COLO668 (cell line): Measurements from ENCODE around the gene ADAMTSL2.
"Not testable (repeated sequence)": the region's sequence is repeated elsewhere in the genome, so short reads cannot be mapped to it uniquely, and the experiment has no call there.

Experiments
- DNase-seq: peaks from one replicate; lab custom pipeline; 2025; ENCODE audit not compliant: unreplicated experiment; lab: John Stamatoyannopoulos, UW

The ADAMTSL2 gene

DNA sequence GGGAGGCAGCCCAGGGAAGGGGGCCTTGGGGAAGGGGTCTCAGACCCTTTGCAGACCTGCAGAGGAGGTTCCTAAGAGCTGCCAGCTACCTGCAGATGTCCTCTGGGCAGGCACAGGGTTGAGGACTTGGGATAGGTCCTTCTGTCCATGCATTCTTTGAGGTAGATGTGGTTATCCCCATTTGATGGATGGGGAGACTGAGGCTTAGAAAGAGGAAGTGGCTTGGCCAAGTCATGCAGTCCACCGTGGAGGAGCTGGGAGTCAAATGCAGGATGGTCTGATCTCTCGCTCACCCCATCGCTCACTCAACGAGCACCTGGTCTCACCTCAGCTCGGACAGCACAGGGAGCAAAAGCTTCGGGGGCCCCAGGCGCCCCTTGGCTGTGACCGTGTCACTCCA is 20.2 kb downstream of the ADAMTSL2 start:
- DNase-seq = no peak

DNA sequence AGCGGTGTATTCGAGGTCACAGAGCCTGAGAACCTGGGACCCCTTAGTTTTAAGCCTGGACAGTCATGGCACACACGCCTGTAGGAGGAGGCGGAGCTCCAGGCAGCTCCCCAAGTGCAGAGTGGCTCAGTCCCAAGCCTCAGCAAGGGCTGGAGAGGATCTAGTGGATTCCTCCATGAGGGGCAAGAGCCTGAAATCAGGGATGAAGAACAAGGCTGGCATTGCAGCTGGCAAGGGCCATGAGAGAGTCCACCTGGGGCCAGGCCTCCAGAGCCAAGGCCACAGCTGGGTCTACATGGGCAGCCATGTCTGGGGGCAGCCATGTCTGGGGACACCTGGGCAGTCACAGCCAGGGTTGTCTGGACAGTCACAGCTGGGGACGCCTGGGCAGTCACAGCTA is 21.9 kb downstream of the ADAMTSL2 start:
- no peak for DNase-seq

DNA sequence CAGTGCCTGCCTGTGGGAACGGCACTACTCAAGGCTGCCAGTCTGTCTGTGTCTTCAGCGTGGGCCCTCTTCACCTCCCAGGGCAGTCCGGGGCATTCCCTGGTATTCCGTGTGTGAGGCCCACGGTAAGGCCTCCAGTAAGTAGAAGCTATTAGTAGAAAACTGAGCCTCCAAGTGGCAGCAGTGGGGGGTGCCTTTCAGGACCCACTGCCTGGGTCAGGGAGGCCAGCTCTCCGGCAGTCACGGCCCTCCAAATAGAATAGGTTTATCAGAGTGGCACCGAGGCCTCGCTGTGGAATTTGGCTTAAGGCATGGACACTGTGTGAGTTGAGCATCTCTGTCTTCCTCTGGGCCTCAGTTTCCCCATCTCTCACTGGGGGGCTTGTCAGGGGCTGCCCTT is 23.1 kb downstream of the ADAMTSL2 start:
- DNase-seq = no peak

DNA sequence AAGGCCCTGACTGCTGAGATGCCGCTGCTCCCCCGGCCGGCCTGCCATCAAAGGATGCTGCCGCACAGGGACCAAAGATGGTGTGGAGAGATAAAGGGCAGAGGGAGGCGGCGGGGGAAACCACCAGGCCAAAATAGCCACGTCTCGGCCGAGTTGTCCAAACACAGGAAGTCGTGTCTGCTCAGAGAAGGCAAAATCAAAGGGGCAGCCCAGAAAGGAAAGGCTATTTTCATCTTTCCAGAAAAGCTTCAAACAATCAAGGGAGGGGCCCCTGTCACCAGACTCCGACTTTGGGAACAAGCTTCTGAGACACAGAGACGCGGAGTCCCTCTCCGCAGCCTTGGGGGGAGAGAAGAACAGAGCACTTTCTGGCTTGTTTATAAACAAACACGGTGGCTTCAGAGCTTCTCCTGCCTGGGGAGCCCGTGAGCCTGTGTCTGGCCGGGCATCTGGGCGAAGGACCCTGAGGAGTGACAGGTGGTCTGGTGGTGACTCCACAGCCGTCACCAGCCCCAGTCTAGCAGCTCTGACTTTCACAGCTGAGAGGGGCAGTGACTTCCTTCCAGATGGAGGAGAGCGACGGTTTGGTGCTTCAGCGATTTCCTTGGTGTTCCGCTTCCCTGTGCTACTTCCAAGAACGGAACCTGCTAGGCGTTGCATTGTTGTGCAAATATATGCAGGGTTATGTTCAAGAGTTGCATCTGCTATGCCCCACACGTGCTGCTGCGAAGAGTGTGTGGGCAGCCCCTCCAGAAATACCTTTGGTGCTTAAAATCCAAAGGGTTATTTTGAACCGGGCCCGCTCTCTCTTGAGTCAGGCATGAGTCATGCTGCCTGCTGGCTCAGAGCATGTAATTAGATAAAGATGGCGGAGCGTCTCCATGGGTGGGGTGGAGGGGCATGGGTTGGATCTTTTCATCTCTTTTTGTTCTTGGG is 24.0 kb downstream of the ADAMTSL2 start:
- no peak for DNase-seq

DNA sequence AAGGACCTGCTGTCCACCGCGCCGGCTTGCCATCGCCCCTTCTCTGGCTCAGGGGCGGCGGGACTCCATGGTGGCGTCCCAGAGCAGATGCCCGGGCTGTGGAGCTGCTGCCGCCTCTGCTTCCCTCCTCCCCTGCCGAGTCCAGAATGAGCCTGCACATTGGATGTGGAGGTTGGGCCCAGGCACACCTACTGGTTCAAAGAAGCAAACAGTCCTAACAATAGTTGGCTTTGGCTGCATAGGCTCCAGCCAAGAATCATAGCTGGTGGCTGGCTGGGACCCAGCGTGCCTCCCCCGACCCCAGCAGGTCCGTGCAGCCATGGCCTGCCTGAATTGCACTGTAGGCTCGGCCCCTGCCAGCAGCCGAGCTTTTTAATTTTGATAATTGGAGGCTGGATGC is 25.8 kb downstream of the ADAMTSL2 start:
- DNase-seq = no peak

DNA sequence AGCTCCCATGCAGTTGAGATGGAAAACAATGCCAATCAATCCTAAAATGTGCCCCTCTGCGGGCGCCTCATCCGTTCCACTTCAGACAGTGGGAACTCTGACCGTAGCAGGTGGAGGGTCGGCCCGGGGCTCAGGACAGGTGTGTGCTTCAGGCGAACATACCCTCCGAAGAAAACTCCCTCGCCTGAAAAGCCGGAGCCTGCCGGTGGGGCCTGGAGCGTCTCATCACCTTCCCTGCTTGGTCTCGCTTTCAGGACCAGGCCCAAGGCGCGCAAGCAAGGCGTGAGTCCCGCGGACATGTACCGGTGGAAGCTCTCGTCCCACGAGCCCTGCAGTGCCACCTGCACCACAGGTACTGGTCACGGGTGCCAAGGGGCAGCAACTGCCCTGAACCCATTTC is 26.4 kb downstream of the ADAMTSL2 start:
- no peak for DNase-seq

DNA sequence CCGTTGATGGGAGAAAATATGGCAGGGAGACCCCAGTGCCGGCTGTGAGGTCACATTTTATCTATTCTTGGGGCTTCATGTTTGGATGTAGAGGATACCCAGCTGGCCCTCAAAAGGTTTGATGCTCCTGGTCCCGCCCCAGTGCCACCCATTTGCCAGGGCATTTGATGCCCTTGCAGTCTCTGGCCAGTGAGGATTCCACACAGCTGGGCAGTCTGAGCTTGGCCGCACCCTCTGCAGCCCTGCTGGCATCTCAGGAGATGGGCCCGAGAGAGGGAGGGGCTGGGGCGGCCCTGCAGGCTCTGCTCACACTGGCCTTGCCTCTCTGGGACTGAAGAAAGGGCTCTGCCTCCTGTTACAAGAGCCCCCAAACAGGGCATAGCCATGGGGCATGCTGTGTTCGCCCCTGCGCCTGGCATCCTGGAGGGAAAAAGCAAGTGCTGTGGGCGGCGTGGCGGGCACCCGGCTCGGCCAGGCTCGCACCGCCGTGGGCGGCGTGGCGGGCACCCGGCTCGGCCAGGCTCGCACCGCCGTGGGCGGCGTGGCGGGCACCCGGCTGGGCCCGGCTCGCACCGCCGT is 27.6 kb downstream of the ADAMTSL2 start:
- DNase-seq = no peak

DNA sequence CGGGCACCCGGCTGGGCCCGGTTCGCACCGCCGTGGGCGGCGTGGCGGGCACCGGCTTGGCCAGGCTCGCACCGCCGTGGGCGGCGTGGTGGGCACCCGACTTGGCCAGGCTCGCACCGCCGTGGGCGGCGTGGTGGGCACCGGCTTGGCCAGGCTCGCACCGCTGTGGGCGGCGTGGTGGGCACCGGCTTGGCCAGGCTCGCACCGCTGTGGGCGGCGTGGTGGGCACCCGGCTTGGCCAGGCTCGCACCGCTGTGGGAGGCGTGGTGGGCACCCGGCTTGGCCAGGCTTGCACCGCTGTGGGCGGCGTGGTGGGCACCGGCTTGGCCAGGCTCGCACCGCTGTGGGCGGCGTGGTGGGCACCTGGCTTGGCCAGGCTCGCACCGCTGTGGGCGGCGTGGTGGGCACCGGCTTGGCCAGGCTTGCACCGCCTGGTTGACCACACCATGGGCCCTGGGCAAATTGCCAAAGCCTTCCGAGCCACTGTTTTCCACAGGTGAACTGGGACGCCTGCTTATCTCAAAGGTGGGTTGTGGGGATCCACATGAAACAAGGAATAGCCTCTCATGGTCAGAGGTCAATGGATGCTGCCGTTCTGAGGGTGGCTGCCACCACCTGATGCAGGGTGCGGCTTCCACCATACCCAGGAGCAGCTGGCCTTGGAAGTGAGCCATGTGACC is 28.2 kb downstream of the ADAMTSL2 start:
- no peak for DNase-seq

DNA sequence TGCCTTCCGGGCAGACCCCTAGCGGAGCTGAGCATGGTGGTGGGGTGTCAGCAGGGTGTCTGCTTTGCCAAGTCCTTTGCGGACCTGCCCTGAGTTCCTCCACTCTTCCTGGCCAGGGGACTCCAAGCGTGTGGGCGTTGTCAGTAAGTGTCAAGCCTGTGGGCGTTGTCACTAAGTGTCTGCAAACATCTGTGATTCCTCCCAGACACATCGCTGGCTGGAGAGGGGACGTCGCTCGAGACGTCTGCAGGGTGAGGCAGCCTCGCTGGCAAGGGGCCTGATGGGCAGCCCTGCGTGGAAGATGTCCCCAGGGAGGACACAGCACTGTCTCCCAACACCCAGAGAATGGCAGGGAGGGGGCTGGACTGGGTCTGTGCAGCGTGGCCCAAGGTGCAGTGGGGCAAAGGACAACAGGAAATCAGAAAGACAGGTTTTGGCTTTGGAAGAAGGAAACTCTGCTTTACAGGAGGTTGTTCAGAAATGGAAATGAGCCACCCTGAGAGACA is 28.8 kb downstream of the ADAMTSL2 start:
- no peak for DNase-seq

DNA sequence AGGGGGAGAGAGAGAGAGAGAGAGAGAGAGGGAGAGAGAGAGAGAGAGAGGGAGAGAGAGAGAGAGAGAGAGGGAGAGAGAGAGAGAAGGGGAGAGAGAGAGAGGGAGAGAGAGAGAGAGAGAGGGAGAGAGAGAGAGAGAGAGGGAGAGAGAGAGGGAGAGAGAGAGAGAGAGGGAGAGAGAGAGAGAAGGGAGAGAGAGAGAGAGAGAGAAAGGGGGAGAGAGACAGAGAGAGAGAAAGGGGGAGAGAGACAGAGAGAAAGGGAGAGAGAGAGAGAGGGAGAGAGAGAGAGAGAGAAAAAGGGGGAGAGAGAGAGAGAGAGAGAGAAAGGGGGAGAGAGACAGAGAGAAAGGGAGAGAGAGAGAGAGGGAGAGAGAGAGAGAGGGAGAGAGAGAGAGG is 29.3 kb downstream of the ADAMTSL2 start:
- not testable (repeated sequence) for DNase-seq

DNA sequence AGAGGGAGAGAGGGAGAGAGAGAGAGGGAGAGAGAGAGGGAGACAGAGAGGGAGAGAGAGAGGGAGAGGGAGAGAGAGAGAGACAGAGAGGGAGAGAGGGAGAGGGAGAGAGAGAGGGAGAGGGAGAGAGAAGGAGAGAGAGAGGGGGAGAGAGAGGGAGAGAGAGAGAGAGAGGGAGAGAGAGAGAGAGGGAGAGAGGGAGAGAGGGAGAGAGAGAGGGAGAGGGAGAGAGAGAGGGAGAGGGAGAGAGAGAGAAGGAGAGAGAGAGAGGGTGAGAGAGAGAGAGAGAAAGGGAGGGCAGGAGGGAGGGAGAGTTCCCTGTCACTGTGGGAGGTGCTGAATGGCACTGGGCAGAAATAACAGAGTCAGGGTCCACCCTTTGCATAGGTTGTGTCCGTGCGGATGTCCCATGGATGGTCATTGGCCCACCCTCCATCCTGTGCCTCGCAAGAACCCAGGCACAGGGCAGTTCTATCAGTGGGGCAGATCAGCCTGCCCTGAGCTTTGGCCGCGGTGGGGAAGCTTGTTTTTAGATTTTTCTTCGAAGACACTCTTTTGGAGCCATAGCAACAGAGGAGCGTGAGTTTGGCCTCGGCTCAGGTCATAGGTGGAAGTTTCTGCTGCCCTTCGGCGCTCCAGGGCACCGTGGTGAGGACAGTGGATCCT is 30.1 kb downstream of the ADAMTSL2 start:
- DNase-seq = no peak

DNA sequence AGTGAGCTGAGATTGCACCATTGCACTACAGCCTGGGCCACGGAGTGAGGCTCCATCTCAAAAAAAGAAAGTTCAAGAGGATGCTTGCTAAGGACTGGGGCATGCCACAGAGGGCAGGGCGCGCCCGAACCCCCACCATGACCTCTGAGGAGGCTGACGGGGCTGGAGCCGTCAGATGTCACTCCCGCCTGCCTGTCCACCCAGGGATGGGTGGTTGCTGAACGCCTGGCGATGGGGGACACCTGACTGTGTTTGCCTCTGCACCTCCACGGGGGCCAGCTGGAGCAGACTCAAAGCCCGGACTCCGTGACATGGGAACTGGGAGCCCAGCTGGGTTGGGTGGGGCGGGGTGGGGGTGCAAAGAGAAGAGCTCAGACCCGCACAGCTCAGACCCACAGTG is 31.9 kb downstream of the ADAMTSL2 start:
- DNase-seq = no peak

DNA sequence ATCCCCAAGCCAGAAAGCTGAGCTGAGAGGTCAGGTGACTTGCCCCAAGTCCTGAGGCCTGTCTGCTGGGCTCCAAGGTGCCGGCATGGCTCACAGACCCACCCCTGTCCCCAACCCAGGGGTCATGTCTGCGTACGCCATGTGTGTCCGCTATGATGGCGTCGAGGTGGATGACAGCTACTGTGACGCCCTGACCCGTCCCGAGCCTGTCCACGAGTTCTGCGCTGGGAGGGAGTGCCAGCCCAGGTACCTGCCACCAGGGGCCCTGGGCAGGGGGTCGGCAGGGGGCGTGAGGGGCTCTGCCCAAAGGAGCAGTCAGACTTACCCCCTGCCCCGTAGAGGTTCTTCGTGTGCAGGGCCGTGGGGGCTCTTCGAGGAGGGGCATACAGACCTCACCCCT is 32.3 kb downstream of the ADAMTSL2 start:
- DNase-seq = no peak

DNA sequence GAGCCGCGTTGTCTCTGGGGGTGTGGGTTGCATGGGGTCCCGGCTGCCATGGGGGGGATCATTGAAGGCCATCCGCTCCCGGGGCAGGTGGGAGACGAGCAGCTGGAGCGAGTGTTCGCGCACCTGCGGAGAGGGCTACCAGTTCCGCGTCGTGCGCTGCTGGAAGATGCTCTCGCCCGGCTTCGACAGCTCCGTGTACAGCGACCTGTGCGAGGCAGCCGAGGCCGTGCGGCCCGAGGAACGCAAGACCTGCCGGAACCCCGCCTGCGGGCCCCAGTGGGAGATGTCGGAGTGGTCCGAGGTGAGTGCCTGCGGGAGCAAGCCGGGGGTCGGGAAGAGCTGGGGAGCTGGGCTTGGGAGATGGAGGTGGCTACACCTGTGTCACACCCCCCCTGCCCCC is 33.7 kb downstream of the ADAMTSL2 start:
- DNase-seq = no peak

DNA sequence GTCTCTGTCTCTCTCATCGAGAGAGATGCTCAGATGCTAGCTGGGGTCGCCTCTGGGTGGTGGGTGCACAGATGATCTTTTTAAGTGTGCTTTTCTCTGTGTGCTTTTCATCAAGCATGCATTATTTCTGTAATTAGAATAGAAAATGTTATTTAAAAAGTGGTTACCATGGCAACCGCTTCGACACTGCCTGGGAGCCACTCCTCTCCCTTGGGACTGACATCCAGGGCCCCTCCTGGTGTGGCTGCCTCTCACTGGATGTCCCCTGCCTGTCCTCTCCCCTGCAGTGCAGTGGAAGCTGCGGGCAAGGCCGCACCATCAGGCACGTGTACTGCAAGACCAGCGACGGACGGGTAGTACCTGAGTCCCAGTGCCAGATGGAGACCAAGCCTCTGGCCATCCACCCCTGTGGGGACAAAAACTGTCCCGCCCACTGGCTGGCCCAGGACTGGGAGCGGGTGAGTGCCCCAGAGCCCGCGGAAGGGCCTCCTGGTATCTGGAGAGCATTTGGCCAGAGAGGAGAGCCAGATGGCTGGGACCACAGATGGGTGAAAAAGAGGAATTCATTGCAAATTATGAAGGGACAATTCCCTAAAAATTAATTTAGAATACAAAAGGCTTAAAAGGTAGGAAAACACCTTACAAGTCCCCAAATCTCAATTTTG is 34.7 kb downstream of the ADAMTSL2 start:
- DNase-seq = no peak

DNA sequence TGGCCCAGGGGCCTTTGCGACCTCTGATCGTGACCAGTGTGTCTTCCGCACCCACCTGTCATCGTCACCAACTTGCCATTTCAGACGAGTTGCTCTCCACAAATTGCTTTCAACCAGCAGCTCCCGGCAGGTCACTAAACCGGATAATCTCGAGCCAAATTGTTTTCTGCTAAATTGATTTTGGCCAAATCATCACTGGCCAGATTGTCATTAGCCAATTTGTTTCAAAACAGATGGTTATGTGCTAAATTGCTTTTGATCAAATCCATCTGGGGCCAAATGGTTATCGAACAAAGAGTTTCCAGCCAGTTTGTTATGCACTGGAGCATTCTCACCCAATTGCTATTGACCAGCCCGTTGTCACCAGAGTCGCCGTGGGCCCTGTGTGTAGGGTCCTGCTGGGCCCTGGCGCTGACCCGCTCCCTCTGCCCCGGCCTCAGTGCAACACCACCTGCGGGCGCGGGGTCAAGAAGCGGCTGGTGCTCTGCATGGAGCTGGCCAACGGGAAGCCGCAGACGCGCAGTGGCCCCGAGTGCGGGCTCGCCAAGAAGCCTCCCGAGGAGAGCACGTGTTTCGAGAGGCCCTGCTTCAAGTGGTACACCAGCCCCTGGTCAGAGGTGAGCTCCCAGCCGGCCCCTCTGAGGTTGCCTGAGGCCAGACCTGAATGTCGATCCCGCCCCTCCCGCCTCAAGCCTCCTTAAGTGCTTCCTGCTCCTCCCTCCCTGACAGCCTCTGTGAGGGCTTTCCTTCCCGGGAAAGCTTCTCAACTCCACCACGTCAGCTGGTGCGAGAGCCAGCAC is 35.6 kb downstream of the ADAMTSL2 start:
- no peak for DNase-seq

DNA sequence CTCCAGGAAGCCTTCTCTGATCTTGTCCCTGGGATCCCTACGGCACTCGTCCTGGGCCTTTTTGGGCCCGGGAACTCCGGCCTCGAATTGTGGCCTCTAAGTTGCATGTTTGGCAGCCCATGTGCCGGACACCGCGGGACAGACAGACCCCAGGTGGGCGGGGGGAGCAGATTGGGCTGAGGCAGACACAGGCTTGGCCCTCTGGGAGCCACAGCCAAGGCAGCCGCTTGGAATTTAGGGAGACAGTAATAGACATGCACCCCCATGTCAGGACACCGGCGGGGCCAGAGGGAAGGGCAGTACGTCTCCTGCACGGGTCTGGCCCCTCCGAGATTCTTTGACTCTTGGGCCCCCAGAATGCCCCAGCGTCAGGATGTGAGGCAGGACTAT is 36.2 kb downstream of the ADAMTSL2 start:
- DNase-seq = no peak

DNA sequence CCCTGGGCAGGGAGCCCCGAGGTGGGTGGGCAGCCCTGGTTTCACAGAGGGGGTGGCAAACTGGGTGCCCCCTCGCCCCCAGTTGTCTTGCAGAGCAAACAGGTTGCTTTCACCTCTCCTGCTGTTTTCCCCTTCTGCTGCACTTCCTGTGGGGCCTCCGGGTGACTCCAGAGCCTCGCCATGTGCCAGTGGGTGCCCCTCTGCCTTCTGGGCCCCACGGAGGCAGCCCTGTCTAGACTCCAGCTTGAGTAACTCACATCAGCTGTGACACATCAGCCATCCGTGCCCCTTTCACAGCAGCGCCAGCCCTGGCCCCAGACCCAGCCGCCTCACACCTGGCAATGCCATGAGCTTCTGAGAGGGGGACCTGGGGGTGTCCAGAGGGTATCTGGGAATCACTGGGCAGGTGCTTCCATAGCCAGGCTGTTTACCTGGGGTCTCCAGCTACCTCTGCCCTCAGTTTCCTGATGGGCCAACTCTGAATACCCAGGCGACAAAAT is 36.9 kb downstream of the ADAMTSL2 start:
- no peak for DNase-seq

DNA sequence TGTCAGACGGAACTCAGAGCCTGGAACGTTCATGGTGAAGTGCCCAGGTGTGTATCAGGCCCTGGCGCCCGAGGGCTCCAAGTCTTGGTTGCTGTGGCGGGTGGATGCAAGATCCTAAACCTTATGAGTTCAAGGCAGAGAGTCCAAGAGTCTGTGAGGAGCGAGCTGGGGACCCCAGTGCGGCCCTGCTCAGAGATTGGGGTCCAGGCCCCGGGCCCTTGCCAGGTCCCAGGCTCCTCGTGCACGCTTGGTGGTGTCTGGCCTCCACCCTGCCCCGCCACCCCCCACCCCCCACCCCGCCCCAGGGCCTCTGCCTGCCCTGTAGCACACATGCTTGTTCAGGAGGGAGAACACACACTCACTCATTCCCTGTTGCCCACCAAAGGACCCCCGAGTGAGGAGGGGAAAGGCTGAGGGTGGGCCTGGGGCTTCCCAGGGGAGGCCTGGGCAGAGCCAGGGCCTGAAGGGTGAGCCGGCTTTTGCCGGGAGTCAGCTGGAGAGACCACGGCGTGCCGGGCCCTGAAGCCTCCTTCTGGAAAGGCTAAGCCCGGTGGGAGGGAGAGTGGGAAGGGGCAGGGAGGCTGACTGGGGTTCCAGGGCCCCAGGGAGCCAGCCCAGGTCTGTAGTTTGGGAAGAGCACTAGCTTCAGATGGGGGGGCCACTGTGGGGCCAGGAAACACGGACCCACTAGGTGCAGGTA is 37.5 kb downstream of the ADAMTSL2 start:
- no peak for DNase-seq
